B cell (primary cell): ENCODE measurements around the gene DOHH. TPM values are rescaled to one million over a fixed set of nuclear protein-coding genes. Genes with fewer than 3 reads are reported as not detected.

Experiments
- ATAC-seq: fragments of 200-7000 bp; cut with Tn5 transposase; one replicate; pipeline ENCODE4 v1.10.0; 2021; ENCODE audit warnings: low read depth, mild to moderate bottlenecking, moderate number of reproducible peaks, moderate library complexity
- CTCF ChIA-PET: fragments of 350-600 bp; sonication (Branson Sonifier 250); formaldehyde crosslinking; loops from one replicate; lab custom pipeline; 2021; ENCODE audit warnings: antibody characterized with exemption, inconsistent platforms; lab: Charles Lee
- POLR2A ChIA-PET: fragments of 350-600 bp; sonication (Branson Sonifier 250); formaldehyde crosslinking; loops from one replicate; lab custom pipeline; 2021; ENCODE audit warnings: antibody characterized with exemption; lab: Charles Lee
- DNase-seq: peaks from one replicate; pipeline ENCODE4 v3.0.0; 2013
- H2AFZ ChIP-seq: 2 replicates; pipeline ENCODE4 v1.6.1; 2012; ENCODE audit warnings: mild to moderate bottlenecking, low read depth, low read length; ENCODE audit not compliant: insufficient read depth, poor library complexity, severe bottlenecking
- H3K27ac ChIP-seq, 2 donors: 1 replicate in 1 of 2; 2 replicates in 1 of 2; pipeline ENCODE4 v1.5.1; 2012 to 2013; ENCODE audit warnings: low read length in 2 of 2, mild to moderate bottlenecking in 2 of 2, moderate library complexity in 1 of 2
- H3K27me3 ChIP-seq, 4 experiments: fragments of 200-600 bp in 1 of 4; sonication (generic) in 1 of 4; replicated peaks in 1 of 4; 1 replicate in 2 of 4; 2 replicates in 2 of 4; pipeline versions ENCODE4 v1.6.1 to v1.7.0; 2013 to 2016; ENCODE audit warnings: low read length in 3 of 4, mild to moderate bottlenecking in 2 of 4, mixed read lengths in 1 of 4, moderate library complexity in 1 of 4; ENCODE audit not compliant: insufficient read depth in 4 of 4, control insufficient read depth in 3 of 4; ENCODE audit errors: control extremely low read depth in 1 of 4
- H3K36me3 ChIP-seq, 2 experiments: replicated peaks in 1 of 2; 1 replicate in 1 of 2; 2 replicates in 1 of 2; pipeline versions ENCODE4 v1.6.1 to v1.7.1; 2013; ENCODE audit warnings: low read length in 1 of 2; ENCODE audit not compliant: insufficient read depth in 2 of 2, control insufficient read depth in 1 of 2; ENCODE audit errors: control extremely low read depth in 1 of 2, extremely low read depth in 1 of 2
- H3K4me1 ChIP-seq, 2 donors: fragments of 200-600 bp in 1 of 2; sonication (generic) in 1 of 2; 1 replicate in 1 of 2; 2 replicates in 1 of 2; pipeline versions ENCODE4 v1.5.1 to v1.6.1; 2013 to 2017; ENCODE audit warnings: low read length in 2 of 2; ENCODE audit not compliant: control insufficient read depth in 2 of 2, insufficient read depth in 2 of 2
- H3K4me2 ChIP-seq: replicated peaks from 2 replicates; pipeline ENCODE3; 2012; ENCODE audit warnings: mild to moderate bottlenecking, low read depth, low read length; ENCODE audit not compliant: poor library complexity, severe bottlenecking
- H3K4me3 ChIP-seq, 5 experiments: fragments of 200-600 bp in 1 of 5; sonication (generic) in 1 of 5; 1 replicate in 3 of 5; 2 replicates in 2 of 5; pipeline versions ENCODE4 v1.5.1 to v1.7.0; 2011 to 2016; ENCODE audit warnings: low read length in 4 of 5, mild to moderate bottlenecking in 4 of 5, low read depth in 2 of 5, control low read depth in 1 of 5, moderate library complexity in 1 of 5; ENCODE audit not compliant: insufficient read depth in 1 of 5; ENCODE audit errors: control extremely low read depth in 1 of 5, extremely low read depth in 1 of 5
- H3K79me2 ChIP-seq: fragments of 200-600 bp; sonication (generic); one replicate; pipeline ENCODE4 v1.6.0; 2016; ENCODE audit warnings: low read length; ENCODE audit not compliant: control insufficient read depth, insufficient read depth
- H3K9ac ChIP-seq: fragments of 200-600 bp; sonication (generic); 2 replicates; pipeline ENCODE4 v1.6.1; 2017; ENCODE audit warnings: mild to moderate bottlenecking, low read length, moderate library complexity
- H3K9me3 ChIP-seq, 3 donors: one replicate each; pipeline versions ENCODE4 v1.6.1 to v1.7.1; 2013; ENCODE audit warnings: low read length in 2 of 3; ENCODE audit not compliant: control insufficient read depth in 2 of 3, insufficient read depth in 1 of 3; ENCODE audit errors: control extremely low read depth in 1 of 3
- H4K20me1 ChIP-seq: 2 replicates; pipeline ENCODE4 v1.6.0; 2012; ENCODE audit warnings: mild to moderate bottlenecking, low read length; ENCODE audit not compliant: insufficient read depth, control insufficient read depth, poor library complexity, severe bottlenecking
- H3K27ac Mint-ChIP-seq: one replicate; pipeline ENCODE4 v1.8.0; 2021; ENCODE audit warnings: mixed read lengths
- H3K27me3 Mint-ChIP-seq: one replicate; pipeline ENCODE4 v1.8.0; 2021; ENCODE audit warnings: mixed read lengths
- H3K4me1 Mint-ChIP-seq: one replicate; pipeline ENCODE4 v1.8.0; 2021; ENCODE audit warnings: mixed read lengths
- H3K4me3 Mint-ChIP-seq: one replicate; pipeline ENCODE4 v1.8.0; 2021; ENCODE audit warnings: mixed read lengths
- H3K9me3 Mint-ChIP-seq: one replicate; pipeline ENCODE4 v1.8.0; 2022; ENCODE audit warnings: mixed read lengths; ENCODE audit not compliant: insufficient read depth
- EZH2 ChIP-seq: IDR thresholded peaks from 2 replicates; pipeline ENCODE4 v1.6.1; 2012; ENCODE audit warnings: borderline replicate concordance, low read depth, mild to moderate bottlenecking, moderate library complexity, low read length; ENCODE audit not compliant: insufficient read depth, poor library complexity, severe bottlenecking
- WGBS: methylation state at CpG from one replicate; pipeline ENCODE4 v1.1.5; 2013; ENCODE audit warnings: missing lambda C conversion rate; ENCODE audit not compliant: insufficient coverage; 5-methylcytosine and 5-hydroxymethylcytosine counted together
- intact Hi-C: fragments of 100-400 bp; cut with micrococcal nuclease; formaldehyde crosslinking; loops from one replicate; pipeline ENCODE4 v1.10.0; 2022
- polyA plus RNA-seq: library from polyadenylated mRNA; depleted of rRNA; stranded (reverse); fragments of >200 nt; gene quantifications from 2 replicates; pipeline ENCODE4 v1.2.3, GENCODE V29; 2012
- total RNA-seq, 2 donors: library from RNA; stranded (reverse); fragments of 120-200 nt in 1 of 2; gene quantifications; 1 replicate in 1 of 2; 2 replicates in 1 of 2; pipeline versions ENCODE4 v1.2.3 to v1.2.4, GENCODE V29; 2013 to 2022
- TF ChIP-seq, protein P1 (sequence below): fragments of 200-600 bp; IDR thresholded peaks from one replicate; pipeline ENCODE4 v1.8.0; 2022; ENCODE audit warnings: antibody characterized with exemption, mild to moderate bottlenecking

DOHH gene
- total and polyA plus RNA-seq, 2 donors (not counting 1 experiment from before 2014, with no cell fraction given), result 6.6 to 8.6 TPM

DNA sequence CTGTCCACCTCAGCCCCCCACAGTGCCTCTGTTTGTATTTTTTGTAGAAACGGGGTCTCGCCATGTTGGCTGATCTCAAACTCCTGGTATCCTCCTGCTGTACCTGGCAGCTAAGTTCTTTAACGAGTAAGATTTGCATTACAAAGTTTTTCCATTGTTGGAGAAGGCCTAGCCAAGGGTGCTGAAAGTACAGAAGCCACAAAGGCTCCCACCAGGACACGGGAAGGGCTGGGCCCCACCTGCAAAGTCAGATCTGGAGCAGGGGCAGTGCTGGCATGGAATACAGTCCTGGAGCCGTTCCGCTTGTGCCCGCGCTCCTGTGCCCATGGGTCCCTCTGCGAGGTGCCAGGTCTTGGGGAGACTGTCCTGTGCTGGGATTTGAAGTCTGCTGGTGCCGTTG lies 17.8 kb upstream of the DOHH start:
- Histone ChIP-seq H3K4me1 (peaks cover 10 to 31% of the 10 kb centered on the region in 2 donors), H3K9me3 (peaks cover 0 to 5% (median 0%) of the 10 kb centered on the region in 3 donors), H3K79me2 (peaks cover 98% of the 10 kb centered on the region), H3K9ac (no peak overlapping the region), H3K36me3 (peaks cover 0 to 35% of the 10 kb centered on the region in 2 experiments), H3K27ac (no peak overlapping the region), H3K4me3 (no peak overlapping the region), H4K20me1 (peaks cover 97% of the 10 kb centered on the region), H3K27me3 (no peaks in the 10 kb centered on the region), H3K4me2 (no peak overlapping the region), H2AFZ (no peak overlapping the region)
- 96% methylated on average over 10 of the region's 10 CpGs for WGBS
- ChIA-PET CTCF (interaction anchor here (0.7 to 0.8 kb wide), 2 partner anchors 85 to 740 kb away, joined by 3 read pairs; no protein-coding TSS in a partner anchor), POLR2A (no interaction called here)
- ATAC-seq, result no peak
- TF ChIP-seq, protein P1, sequence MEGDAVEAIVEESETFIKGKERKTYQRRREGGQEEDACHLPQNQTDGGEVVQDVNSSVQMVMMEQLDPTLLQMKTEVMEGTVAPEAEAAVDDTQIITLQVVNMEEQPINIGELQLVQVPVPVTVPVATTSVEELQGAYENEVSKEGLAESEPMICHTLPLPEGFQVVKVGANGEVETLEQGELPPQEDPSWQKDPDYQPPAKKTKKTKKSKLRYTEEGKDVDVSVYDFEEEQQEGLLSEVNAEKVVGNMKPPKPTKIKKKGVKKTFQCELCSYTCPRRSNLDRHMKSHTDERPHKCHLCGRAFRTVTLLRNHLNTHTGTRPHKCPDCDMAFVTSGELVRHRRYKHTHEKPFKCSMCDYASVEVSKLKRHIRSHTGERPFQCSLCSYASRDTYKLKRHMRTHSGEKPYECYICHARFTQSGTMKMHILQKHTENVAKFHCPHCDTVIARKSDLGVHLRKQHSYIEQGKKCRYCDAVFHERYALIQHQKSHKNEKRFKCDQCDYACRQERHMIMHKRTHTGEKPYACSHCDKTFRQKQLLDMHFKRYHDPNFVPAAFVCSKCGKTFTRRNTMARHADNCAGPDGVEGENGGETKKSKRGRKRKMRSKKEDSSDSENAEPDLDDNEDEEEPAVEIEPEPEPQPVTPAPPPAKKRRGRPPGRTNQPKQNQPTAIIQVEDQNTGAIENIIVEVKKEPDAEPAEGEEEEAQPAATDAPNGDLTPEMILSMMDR, result no peak
- TF ChIP-seq EZH2, result no peak
- no peak for DNase-seq
- Mint-ChIP-seq H3K4me1 (peaks cover 46% of the 10 kb centered on the region), H3K9me3 (no peaks in the 10 kb centered on the region), H3K27me3 (no peaks in the 10 kb centered on the region), H3K4me3 (no peak overlapping the region), H3K27ac (peak overlapping the region; percentile 32)
- intact Hi-C loops, result loop anchor here (5.0 kb wide), 1 partner anchor 34 kb away; no protein-coding TSS in a partner anchor

DNA sequence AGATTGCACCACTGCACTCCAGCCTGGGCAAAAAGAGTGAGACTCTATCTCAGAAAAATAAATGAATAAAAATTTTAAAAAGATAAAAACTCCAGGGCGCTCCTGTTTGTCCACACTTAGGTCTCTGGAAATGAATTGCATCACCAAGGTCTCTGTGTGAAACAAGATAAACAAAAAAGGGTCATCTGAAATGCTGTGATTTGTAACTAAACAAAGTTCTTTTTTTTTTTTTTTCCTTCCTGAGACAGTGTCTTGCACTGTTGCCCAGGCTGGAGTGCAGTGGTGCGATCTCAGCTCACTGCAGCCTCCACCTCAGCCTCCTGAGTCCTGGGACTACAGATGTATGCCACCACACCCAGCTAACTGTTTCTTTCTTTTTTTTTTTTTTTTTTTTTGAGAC lies 17.2 kb upstream of the DOHH start:
- ChIA-PET POLR2A (interaction anchor here (0.7 kb wide), 1 partner anchor 57 kb away, joined by 5 read pairs; no protein-coding TSS in a partner anchor), CTCF (interaction anchor here (0.7 to 1.2 kb wide), 2 partner anchors 27 to 740 kb away, joined by 3 read pairs; no protein-coding TSS in a partner anchor)
- peaks cover 0 to 5% (median 0%) of the 10 kb centered on the region in 3 donors for H3K9me3 ChIP-seq
- no peak overlapping the region for H3K4me3 ChIP-seq
- DNase-seq (no peak), ATAC-seq (no peak)
- H4K20me1 ChIP-seq, result peaks cover 97% of the 10 kb centered on the region
- no peak overlapping the region for H3K9ac ChIP-seq
- H3K4me1 ChIP-seq, result peaks cover 10 to 31% of the 10 kb centered on the region in 2 donors
- no peak overlapping the region for H3K4me2 ChIP-seq
- Mint-ChIP-seq H3K4me3 (no peak overlapping the region), H3K27me3 (no peaks in the 10 kb centered on the region), H3K4me1 (peaks cover 47% of the 10 kb centered on the region), H3K9me3 (no peaks in the 10 kb centered on the region), H3K27ac (no peak overlapping the region)
- H2AFZ ChIP-seq, result no peak overlapping the region
- WGBS, result no CpG with 5 or more reads among the region's 2 CpGs
- H3K27ac ChIP-seq, result peak overlapping the region in 1 of 2 donors; percentile 21
- H3K27me3 ChIP-seq, result no peaks in the 10 kb centered on the region
- TF ChIP-seq, protein P1, result no peak
- no peak for TF ChIP-seq EZH2
- peaks cover 0 to 30% of the 10 kb centered on the region in 2 experiments for H3K36me3 ChIP-seq
- peaks cover 98% of the 10 kb centered on the region for H3K79me2 ChIP-seq
- intact Hi-C loops, result loop anchor here (5.0 kb wide), 1 partner anchor 35 kb away; no protein-coding TSS in a partner anchor
